ENCODE measurements around the gene SNRNP40.
A peak's percentile ranks its signal among the peaks of the same experiment; 100 is the strongest.
"Not testable (repeated sequence)": the region's sequence is repeated elsewhere in the genome, so short reads cannot be mapped to it uniquely, and the experiment has no call there.

Gene SNRNP40

DNA sequence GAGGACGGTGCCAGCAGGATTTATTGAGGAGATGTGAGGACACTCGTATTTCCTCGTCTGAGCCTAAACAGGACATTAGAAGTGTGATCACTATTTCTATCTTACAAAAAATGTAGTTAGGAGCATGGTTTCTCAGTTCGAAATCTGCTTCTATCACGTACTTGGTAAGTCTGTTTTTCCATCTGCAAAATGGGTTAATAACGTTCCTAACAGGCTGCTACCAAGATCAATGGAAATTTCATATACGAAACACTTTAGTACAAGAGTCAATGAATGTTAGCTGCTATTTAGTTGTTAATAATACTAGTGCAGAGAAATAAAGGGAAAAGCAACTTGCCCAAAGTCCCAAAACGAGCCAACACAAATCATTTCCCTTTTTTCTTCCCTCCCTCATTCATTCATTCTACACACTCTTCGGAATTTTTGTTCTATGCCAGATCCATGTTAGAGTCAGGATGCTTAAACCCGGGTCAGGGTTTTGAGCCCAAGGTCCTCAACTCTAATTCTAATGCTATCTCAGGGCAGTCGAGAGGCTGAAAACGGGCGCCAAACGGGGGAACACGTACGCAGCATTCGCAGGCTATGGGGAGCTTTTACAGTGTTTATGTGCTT lies 608 bp downstream of the SNRNP40 start:
- peak overlapping the region; percentile 100 for H3K4me3 ChIP-seq (ENCODE audit: low read length)
- no peak for DNase-seq (ENCODE audit: low read depth, low spot score)

DNA sequence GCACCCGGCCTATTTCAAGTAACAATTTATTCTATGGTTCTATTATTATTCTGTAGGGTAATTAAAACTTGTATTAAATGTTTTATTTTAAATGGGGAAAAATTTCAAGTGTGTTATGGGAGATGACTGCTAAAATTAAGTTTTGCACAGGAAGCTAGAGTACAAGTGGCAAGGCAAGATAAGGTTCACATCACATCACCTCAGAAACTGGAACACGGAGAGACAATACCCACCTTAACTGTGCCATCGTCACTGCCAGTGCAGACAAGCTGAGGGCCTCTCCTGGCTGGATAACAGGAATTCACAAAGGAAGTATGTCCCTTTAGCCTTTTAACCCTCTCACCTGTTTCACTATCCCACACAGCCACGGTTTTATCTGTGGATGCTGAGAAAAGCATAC lies 7.6 kb downstream of the SNRNP40 start:
- no peak overlapping the region for H3K4me3 ChIP-seq (ENCODE audit: low read length)

DNA sequence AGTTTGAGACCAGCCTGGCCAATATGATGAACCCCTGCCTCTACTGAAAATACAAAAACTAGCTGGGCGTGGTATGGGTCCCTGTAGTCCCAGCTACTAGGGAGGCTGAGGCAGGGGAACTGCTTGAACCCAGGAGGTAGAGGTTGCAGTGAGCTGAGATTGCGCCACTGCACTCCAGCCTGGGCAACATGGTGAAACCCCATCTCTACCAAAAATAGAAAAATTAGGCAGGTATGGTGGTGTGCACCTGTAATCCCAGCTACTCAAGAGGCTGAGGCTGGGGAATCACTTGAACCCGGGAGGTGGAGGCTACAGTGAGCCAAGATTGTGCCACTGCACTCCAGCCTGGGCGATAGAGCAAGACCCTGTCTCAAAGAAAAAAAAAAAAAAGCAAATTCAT lies 8.8 kb downstream of the SNRNP40 start:
- not testable (repeated sequence) for H3K4me3 ChIP-seq (ENCODE audit: low read length)

More for the DNA sequence above, 7.6 kb downstream of the SNRNP40 start:
- no peak for DNase-seq (ENCODE audit: low read depth, low spot score)

DNA sequence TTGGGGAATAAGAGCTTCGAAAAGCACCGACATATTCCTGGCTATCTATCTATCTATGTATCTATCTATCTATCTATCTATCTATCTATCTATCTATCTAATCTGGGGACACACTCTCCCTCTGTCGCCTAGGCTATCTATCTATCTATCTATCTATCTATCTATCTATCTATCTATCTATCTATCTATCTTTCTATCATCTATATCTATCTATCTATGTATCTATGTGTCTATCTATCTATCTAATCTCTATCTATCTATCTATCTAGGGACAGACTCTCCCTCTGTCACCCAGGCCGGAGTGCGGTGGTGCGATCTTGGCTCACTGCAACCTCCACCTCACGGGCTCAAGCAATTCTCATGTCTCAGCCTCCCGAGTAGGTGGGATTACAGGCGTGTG lies 14.2 kb downstream of the SNRNP40 start:
- H3K4me3 ChIP-seq (ENCODE audit: low read length); DNase-seq (ENCODE audit: low read depth, low spot score): not testable (repeated sequence)

More for the DNA sequence above, 8.8 kb downstream of the SNRNP40 start:
- DNase-seq (ENCODE audit: low read depth, low spot score): not testable (repeated sequence)

DNA sequence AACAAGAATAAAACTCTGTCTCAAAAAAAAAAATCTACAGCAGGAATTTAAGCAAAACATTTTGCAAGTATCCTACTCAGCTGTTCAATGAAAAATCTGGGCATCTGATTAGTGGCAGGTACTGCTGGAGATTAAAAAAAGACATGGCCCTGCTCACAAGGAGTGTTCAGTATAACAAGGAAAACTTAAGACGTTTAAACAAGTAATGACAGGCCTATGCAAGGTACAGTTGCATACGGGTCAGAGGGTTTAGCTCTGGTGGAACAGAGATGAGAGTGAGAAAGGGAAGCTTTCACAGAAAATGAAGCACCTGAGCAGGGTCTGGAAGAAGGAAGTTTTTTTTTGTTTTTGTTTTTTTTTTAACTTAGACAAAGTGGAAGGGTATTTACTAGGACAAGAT lies 23.0 kb downstream of the SNRNP40 start:
- H3K4me3 ChIP-seq (ENCODE audit: low read length): no peak overlapping the region
- no peak for DNase-seq (ENCODE audit: low read depth, low spot score)

DNA sequence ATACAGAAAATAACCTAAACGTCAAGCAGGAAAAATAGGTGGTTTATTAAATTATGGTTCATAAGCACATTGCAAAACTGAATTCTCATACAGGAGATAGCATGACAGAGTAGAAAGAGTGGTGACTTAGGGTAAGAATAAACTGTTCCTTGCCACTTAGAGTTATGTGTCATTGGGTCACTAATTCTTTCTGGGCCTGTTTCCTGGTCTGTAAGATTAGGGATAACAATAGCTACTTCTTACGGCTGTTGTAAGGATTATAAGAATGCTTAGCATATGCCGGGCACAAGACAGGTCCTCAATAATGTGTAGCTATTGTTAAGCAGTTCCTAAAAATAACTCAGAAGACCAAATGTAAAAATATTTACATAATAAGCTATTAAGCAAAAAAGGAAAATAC lies 24.2 kb downstream of the SNRNP40 start:
- DNase-seq (ENCODE audit: low read depth, low spot score): no peak
- H3K4me3 ChIP-seq (ENCODE audit: low read length): no peak overlapping the region

DNA sequence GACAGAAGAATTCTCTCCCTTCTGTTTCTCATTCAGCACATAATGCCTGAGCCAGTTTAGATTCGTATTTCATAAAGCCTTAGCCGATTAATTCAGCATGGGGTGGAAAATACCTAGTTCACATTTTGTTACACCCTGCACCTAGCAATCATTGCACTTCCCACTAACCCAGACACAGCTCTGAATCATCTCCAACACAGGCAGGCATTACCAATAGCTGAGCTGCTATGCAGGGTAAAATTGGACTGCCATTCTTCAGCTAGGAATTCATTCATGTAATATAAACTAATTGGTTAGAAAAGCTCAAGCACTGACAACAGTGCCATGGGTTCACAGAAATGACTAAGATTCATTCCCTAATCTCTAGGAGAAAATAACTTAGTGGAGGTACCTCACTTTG lies 30.0 kb downstream of the SNRNP40 start:
- DNase-seq (ENCODE audit: low read depth, low spot score): no peak
- no peak overlapping the region for H3K4me3 ChIP-seq (ENCODE audit: low read length)

DNA sequence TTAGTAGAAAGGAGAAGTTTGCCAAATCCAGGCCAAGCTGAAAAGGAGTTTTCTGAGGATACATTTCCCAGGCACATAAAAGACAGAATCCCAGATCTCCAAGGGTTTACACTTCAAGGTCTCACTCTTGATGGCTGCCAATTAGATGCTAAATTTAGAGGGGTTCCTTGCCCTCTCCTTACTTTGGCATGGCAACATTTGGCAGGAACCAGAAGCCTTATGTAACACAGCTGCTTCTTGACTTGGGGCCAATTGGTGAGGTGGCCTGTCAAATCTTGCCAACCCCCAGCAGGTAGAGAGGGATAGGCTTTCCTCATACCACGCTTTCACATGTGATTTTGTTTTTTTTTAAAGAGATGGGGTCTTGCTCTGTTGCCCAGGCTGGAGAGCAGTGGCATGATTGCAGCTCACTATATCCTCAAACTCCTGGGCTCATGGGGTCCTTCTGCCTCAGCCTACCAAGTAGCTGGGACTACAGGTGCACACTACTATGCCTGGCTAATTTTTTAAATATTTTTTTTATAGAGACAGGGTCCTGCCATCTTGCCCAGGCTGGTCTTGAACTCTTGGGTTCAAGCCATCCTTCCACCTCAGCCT lies 31.7 kb downstream of the SNRNP40 start:
- DNase-seq (ENCODE audit: low read depth, low spot score): no peak
- no peak overlapping the region for H3K4me3 ChIP-seq (ENCODE audit: low read length)

DNA sequence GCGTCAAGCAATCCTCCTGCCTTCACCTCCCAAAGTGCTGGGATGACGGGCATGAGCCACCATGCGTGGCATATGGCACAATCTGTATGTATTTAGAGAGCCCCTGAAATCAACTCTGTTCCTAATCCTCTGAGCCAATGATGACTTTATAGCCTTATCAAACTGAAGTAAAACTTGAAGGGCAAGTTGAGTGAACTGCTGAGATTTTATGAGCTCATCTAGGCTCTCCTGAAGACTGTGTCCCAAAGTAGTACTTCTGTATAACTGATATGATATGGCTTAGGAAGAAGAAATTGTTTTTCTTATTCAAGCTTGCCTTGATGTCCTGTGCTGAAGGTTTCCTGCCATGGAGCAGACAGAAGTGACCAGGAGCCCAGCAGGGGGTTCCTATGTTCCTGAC lies 33.2 kb downstream of the SNRNP40 start:
- H3K4me3 ChIP-seq (ENCODE audit: low read length): no peak overlapping the region
- no peak for DNase-seq (ENCODE audit: low read depth, low spot score)

DNA sequence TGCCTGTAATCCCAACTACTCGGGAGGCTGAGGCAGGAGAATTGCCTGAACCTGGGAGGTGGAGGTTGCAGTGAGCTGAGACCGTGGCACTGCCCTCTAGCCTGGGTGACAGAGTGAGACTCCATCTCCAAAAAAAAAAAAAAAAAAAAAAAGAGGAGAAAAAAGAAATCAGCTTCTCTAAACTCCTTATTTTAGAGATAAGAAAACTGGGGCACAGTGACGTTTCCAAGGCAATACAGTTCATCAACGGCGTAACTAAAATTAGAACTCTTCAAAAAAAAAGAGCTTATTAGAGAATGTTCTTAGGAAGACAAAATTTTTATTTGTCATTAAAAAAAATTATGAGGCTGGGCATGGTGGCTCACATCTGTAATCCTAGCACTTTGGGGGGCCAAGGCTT lies 34.2 kb downstream of the SNRNP40 start:
- DNase-seq (ENCODE audit: low read depth, low spot score); H3K4me3 ChIP-seq (ENCODE audit: low read length): not testable (repeated sequence)

DNA sequence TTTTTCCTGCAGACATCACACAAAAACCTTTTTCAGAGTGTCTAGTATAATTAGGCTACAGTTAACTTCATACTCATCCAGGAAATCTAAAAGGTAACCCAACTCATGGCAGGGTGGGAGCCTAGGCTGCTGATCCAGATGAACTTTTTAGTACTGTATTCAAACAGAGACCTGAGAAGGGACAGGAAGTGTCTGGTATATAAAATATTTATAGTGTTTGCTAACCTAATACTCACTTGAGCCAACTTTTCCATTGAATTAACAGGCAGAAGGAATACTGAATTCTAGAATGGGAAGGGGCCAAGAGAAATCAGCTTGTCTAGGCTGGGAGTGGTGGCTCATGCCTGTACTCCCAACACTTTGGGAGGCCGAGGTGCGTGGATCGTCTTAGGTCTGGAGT lies 34.7 kb downstream of the SNRNP40 start:
- DNase-seq (ENCODE audit: low read depth, low spot score): no peak
- no peak overlapping the region for H3K4me3 ChIP-seq (ENCODE audit: low read length)

DNA sequence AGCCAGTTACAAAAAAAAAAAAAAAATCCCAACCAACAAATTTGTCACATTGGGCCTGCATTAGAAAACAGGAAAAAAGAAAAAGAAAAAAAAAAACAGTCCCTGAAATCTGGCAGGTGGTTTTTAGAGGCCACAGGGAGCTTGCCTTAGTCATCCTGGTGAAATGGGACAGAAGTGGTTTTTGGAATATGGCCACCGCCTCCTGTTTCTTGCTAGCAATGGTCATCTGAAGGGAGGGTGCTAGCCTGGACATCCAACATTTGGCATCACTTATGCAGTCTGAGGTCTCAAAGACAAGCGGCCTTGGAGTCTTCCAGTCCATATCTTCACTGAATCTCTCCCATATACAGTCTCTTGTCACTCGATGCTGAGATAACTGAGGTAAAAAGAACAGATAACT lies 36.8 kb downstream of the SNRNP40 start:
- no peak overlapping the region for H3K4me3 ChIP-seq (ENCODE audit: low read length)
- DNase-seq (ENCODE audit: low read depth, low spot score): no peak

DNA sequence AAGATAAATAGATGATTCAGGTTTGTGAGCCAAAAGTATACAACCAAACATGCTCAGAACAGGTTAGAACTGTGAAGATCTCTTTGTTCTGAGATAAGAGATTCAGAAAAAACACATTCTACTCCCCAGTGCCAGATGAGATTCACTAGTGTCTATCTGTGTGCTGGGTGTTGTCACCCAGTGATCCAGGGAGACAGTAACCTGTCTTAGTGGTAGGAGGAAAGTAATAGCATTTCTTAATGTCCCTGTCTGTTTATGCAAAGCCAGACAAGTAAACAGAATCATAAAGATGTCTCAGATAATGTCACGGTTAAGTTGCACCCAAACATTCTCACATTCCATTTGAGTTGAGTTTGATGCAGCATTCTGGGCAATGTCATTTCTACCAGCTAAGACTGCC lies 38.0 kb downstream of the SNRNP40 start:
- no peak overlapping the region for H3K4me3 ChIP-seq (ENCODE audit: low read length)

DNA sequence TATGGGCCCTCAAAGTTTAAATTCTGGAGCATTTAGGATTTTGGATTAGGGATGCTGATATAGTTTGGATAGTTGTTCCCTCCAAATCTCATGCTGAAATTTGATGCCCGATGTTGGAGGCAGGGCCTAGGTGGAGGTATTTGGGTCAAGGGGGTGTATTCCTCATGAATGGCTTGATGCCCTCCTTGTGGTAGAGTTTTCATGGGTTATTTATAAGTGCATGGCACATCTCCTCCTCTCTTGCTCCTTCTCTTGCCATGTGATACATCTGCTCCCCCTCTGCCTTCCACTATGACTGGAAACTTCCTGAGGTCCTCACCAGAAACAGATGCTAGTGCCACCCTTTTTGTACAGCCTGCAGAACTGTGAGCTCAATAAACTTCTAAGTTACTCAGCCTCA lies 39.4 kb downstream of the SNRNP40 start:
- no peak overlapping the region for H3K4me3 ChIP-seq (ENCODE audit: low read length)
- DNase-seq (ENCODE audit: low read depth, low spot score): no peak

More for the DNA sequence above, 38.0 kb downstream of the SNRNP40 start:
- no peak for DNase-seq (ENCODE audit: low read depth, low spot score)

DNA sequence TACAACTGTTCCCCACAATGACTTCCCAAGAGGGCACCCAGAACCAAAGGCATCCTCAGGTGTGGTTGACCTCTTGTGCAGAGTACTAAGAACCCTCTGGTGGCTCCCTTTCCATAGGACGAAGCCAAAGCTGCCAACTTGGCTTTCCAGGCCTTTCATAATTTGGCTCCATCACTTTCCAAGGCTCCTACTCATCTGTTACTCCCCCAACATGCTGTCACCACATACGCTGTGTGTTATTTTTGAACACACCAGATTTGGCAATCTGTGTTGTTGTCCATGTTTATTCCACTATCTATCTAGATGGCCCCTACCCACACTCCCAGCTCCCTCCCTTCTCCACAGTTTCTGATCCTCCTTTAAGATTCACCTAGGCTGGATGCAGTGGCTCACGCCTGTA lies 46.7 kb downstream of the SNRNP40 start:
- H3K4me3 ChIP-seq (ENCODE audit: low read length): no peak overlapping the region
- no peak for DNase-seq (ENCODE audit: low read depth, low spot score)

DNA sequence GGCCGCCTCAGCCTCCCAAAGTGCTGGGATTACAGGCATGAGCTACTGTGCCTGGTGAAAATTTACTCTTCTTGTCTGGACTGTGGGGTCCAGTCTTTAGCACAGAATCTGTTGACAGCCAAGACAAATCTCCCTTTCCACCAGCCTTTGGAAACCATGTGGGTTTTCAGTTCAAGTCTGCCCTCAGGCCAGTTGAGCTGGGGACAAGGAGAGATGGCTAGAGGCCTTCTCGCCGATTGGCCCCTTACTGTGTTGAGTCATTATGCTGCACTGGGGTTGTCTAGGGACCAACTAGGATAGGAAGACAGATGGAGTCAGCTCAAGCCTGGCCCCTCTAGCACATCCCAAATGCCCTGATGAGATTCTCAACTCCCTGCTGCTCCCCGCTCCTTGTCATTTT lies 48.3 kb downstream of the SNRNP40 start:
- H3K4me3 ChIP-seq (ENCODE audit: low read length): no peak overlapping the region
- DNase-seq (ENCODE audit: low read depth, low spot score): no peak

DNA sequence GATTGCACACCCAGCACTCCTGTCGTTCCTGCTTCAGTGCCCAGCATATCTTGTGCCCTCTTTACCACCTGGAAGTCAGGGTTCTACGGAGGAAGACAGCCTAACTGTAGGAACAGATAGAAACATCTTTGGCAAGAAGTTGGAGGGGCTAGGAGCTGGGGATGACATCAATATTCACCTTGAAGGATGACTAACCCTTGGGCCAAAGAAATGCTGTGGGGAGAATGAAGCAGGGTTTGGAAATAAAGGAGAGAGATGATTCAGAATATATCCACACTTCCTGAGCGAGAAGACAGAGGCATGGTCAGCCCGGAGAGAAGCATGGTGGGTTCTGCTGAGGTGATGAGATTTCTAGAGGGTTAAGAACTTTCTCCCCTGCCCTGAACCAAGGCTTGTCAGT lies 52.3 kb downstream of the SNRNP40 start:
- DNase-seq (ENCODE audit: low read depth, low spot score): no peak
- H3K4me3 ChIP-seq (ENCODE audit: low read length): no peak overlapping the region

DNA sequence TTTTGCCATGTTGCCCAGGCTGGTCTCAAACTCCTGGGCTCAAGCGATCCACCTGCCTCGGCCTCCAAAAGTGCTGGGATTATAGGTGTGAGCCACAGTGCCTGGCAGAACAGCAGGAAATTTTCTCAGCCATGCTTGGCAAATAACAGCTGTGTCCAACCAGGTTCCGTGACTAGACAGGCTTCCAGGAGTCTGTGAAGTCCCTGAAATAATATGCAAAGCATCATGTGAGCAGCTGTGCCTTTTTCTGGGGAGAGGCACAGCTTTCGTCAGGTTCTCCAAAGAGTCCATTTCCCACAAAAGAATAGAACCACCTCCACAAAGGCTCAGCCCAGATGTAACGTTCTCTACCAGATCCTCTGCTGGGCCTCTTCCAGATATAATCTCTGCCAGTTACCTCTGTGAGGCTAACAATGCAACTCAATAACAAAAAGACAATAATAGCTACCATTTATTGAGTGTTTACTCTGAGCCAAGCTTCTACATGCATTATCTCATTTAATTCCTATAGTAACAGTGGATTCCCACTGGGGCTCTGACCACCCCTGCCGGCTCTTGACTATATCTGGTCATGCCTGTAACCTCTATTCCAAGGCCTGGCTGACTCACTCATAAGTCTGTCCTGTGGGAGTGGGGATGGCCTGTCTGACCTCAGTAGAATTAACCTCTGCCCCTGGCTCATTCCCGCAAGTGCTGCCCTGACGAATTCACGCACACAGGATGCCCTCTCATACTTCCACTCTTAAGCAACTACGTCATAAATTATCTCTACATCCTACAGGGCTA lies 52.9 kb downstream of the SNRNP40 start:
- DNase-seq (ENCODE audit: low read depth, low spot score): no peak
- no peak overlapping the region for H3K4me3 ChIP-seq (ENCODE audit: low read length)

DNA sequence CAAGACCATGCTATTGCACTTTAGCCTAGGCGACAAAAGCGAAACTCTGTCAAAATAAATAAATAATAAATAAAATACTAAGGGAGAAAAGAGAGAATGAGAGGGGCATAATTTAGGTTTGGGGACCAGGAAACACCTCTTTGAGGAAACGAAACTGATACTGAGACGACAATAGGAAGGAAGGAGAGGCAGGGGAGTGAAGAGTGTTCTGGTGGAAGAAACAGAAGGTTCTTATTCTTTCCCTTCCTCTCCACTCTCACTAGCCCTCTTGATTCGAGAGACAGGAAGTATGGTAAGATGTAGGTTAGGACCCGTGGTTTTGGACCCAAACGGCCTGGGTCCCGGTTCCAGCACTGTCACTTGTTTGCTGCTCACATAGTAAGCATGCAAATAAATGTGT lies 55.3 kb downstream of the SNRNP40 start:
- H3K4me3 ChIP-seq (ENCODE audit: low read length): no peak overlapping the region
- no peak for DNase-seq (ENCODE audit: low read depth, low spot score)

DNA sequence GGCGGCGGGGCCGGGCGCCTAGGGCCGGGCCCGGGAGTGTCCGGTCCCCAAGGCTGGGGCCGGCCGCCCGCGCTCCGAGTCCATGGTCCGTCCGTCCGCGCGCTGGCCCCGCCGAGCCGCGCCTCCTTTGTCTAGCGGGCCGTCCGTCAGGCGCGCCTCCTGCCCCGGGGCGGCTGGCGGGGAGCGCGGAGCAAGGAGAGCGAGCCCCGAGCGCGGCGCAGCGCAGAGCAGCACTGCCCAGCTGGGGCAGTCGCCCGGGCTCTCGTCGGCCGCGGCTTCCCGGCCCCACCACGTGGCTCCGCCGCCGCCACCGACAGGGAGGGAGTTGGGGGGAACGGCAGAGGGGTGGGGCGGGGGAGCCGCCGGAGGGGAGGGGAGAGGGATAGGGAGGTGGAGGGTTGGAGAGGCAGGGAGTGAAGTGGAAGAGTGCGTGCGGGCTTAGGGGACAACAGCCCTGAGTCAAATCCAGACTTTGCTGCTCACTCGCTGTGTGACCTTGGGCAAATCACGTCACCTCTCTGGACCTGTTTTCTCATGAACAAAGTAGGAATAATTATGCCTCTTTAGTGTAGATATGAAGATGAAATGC lies 56.8 kb downstream of the SNRNP40 start, which contains the start of gene NKAIN1:
Gene NKAIN1, minus strand, starts transcription at position 235 of the 589 bp plus-strand sequence. CDS start 340 bp downstream, outside the sequence.
- no peak within 1 kb of the TSS for H3K4me3 ChIP-seq (ENCODE audit: low read length)
- DNase-seq (ENCODE audit: low read depth, low spot score): no peak

All from Jurkat, Clone E6-1 (cell line).